H1 (cell line): ENCODE results near the gene DDX56. TPM values are rescaled to one million over a fixed set of nuclear protein-coding genes. Genes with fewer than 3 reads are reported as not detected.

Source experiments
- CTCF ChIA-PET: fragments of 300-600 bp; sonication (Branson Sonifier 250); formaldehyde crosslinking; loops from one replicate; lab custom pipeline; 2021; ENCODE audit not compliant: partially characterized antibody; lab: Charles Lee
- POLR2A ChIA-PET: fragments of 300-600 bp; sonication (Branson Sonifier 250); formaldehyde crosslinking; loops from one replicate; lab custom pipeline; 2021; ENCODE audit warnings: inconsistent platforms; ENCODE audit not compliant: partially characterized antibody; lab: Charles Lee
- DNase-seq, 2 experiments: peaks; one replicate each; pipeline versions ENCODE4 v3.0.0 to v3.0.0-alpha.2; 2010 to 2022; ENCODE audit warnings: low spot score in 2 of 2, low read depth in 1 of 2, mixed read lengths in 1 of 2
- FAIRE-seq: peaks from 2 replicates; lab custom pipeline; 2011; peaks lifted over from hg19 to GRCh38; lab: Jason Lieb, UNC
- H2AFZ ChIP-seq: 2 replicates; pipeline ENCODE4 v1.8.1; 2012; ENCODE audit warnings: low read length, inconsistent platforms
- H2AK5ac ChIP-seq: 2 replicates; pipeline ENCODE4 v1.6.1; 2013; ENCODE audit warnings: low read depth, low read length
- H2BK120ac ChIP-seq: replicated peaks from 2 replicates; pipeline ENCODE3; 2013; ENCODE audit warnings: low read depth, low read length, inconsistent platforms
- H2BK12ac ChIP-seq: 2 replicates; pipeline ENCODE4 v1.6.1; 2013; ENCODE audit warnings: low read depth, low read length
- H2BK15ac ChIP-seq: 2 replicates; pipeline ENCODE4 v1.6.1; 2013; ENCODE audit warnings: low read length
- H2BK20ac ChIP-seq: 2 replicates; pipeline ENCODE4 v1.6.1; 2013; ENCODE audit warnings: low read length
- H2BK5ac ChIP-seq: 2 replicates; pipeline ENCODE4 v1.6.1; 2013; ENCODE audit warnings: low read depth, low read length
- H3K14ac ChIP-seq: 2 replicates; pipeline ENCODE4 v1.6.1; 2013; ENCODE audit warnings: inconsistent platforms; ENCODE audit not compliant: insufficient read length
- H3K18ac ChIP-seq: 2 replicates; pipeline ENCODE4 v1.6.1; 2013; ENCODE audit warnings: low read length; ENCODE audit errors: extremely low read depth
- H3K23ac ChIP-seq: 2 replicates; pipeline ENCODE4 v1.6.1; 2013; ENCODE audit warnings: inconsistent platforms; ENCODE audit not compliant: insufficient read length
- H3K23me2 ChIP-seq: 2 replicates; pipeline ENCODE4 v1.6.1; 2013; ENCODE audit warnings: low read depth, low read length
- H3K27ac ChIP-seq: 2 replicates; pipeline ENCODE4 v1.6.1; 2011; ENCODE audit warnings: low read depth, low read length, inconsistent platforms
- H3K27me3 ChIP-seq, 4 experiments: replicated peaks in 1 of 4; 1 replicate in 1 of 4; 2 replicates in 3 of 4; pipeline versions ENCODE4 v1.6.1 to v1.8.1; 2011 to 2013; ENCODE audit warnings: low read length in 3 of 4, mild to moderate bottlenecking in 3 of 4, inconsistent platforms in 2 of 4, mixed read lengths in 2 of 4, moderate library complexity in 1 of 4; ENCODE audit not compliant: control insufficient read depth in 3 of 4, insufficient read depth in 3 of 4; ENCODE audit errors: extremely low read depth in 1 of 4
- H3K36me3 ChIP-seq, 4 experiments: 2 replicates each; pipeline versions ENCODE4 v1.6.1 to v1.8.1; 2011 to 2013; ENCODE audit warnings: mild to moderate bottlenecking in 4 of 4, low read length in 3 of 4, moderate library complexity in 2 of 4, control low read depth in 1 of 4, inconsistent platforms in 1 of 4; ENCODE audit not compliant: insufficient read depth in 4 of 4, control insufficient read depth in 2 of 4
- H3K4ac ChIP-seq: replicated peaks from 2 replicates; pipeline ENCODE3; 2013; ENCODE audit warnings: low read length, low read depth, mixed read lengths, inconsistent platforms; ENCODE audit not compliant: insufficient read length
- H3K4me1 ChIP-seq, 4 experiments: replicated peaks in 1 of 4; 1 replicate in 1 of 4; 2 replicates in 3 of 4; pipeline versions ENCODE4 v1.6.1 to v1.8.1; 2011 to 2013; ENCODE audit warnings: low read length in 3 of 4, inconsistent platforms in 2 of 4, mixed read lengths in 1 of 4; ENCODE audit not compliant: insufficient read depth in 4 of 4, control insufficient read depth in 3 of 4
- H3K4me2 ChIP-seq, 2 experiments: 2 replicates each; pipeline versions ENCODE4 v1.6.1 to v1.8.1; 2011 to 2013; ENCODE audit warnings: low read depth in 2 of 2, low read length in 2 of 2, control low read depth in 1 of 2, inconsistent platforms in 1 of 2, mild to moderate bottlenecking in 1 of 2; ENCODE audit not compliant: insufficient read depth in 1 of 2
- H3K4me3 ChIP-seq, 4 experiments: fragments of 200-600, 300-600 bp in 1 of 4; sonication (generic), shearing (Covaris generic), sonication (Bioruptor Twin) in 1 of 4; 2 replicates each; pipeline versions ENCODE4 v1.5.1 to v1.8.1; 2011 to 2016; ENCODE audit warnings: low read length in 4 of 4, low read depth in 3 of 4, control low read depth in 2 of 4, inconsistent platforms in 2 of 4, mild to moderate bottlenecking in 2 of 4, mixed read lengths in 1 of 4, moderate library complexity in 1 of 4; ENCODE audit not compliant: insufficient read depth in 2 of 4; ENCODE audit errors: extremely low read depth in 1 of 4
- H3K56ac ChIP-seq: replicated peaks from 2 replicates; pipeline ENCODE3; 2013; ENCODE audit warnings: low read depth, mild to moderate bottlenecking, mixed read lengths, low read length, inconsistent platforms; ENCODE audit not compliant: insufficient read length
- H3K79me1 ChIP-seq: 2 replicates; pipeline ENCODE4 v1.6.1; 2013; ENCODE audit warnings: low read depth, low read length, control low read depth
- H3K79me2 ChIP-seq, 2 experiments: 2 replicates each; pipeline versions ENCODE4 v1.6.1 to v1.8.1; 2012 to 2013; ENCODE audit warnings: low read length in 2 of 2, mild to moderate bottlenecking in 2 of 2, inconsistent platforms in 1 of 2; ENCODE audit not compliant: insufficient read depth in 2 of 2, control insufficient read depth in 1 of 2
- H3K9ac ChIP-seq, 4 experiments: replicated peaks in 1 of 4; 1 replicate in 1 of 4; 2 replicates in 3 of 4; pipeline versions ENCODE4 v1.6.1 to v1.8.1; 2011 to 2013; ENCODE audit warnings: low read depth in 3 of 4, low read length in 3 of 4, control low read depth in 2 of 4, mild to moderate bottlenecking in 2 of 4, moderate library complexity in 2 of 4, inconsistent platforms in 1 of 4; ENCODE audit errors: extremely low read depth in 1 of 4
- H3K9me3 ChIP-seq, 2 experiments: 2 replicates each; pipeline versions ENCODE4 v1.6.1 to v1.8.1; 2012 to 2013; ENCODE audit warnings: mild to moderate bottlenecking in 2 of 2, moderate library complexity in 2 of 2, control low read depth in 1 of 2, inconsistent platforms in 1 of 2, low read depth in 1 of 2, low read length in 1 of 2, mixed read lengths in 1 of 2; ENCODE audit not compliant: insufficient read depth in 2 of 2
- H4K20me1 ChIP-seq, 2 experiments: replicated peaks in 1 of 2; 2 replicates each; pipeline versions ENCODE3 to v1.8.1; 2011 to 2013; ENCODE audit warnings: inconsistent platforms in 2 of 2, low read length in 2 of 2, mild to moderate bottlenecking in 1 of 2; ENCODE audit not compliant: insufficient read depth in 2 of 2, control insufficient read depth in 1 of 2
- H4K5ac ChIP-seq: 2 replicates; pipeline ENCODE4 v1.6.1; 2013; ENCODE audit warnings: low read length, low read depth, mixed read lengths, inconsistent platforms; ENCODE audit not compliant: insufficient read length
- H4K8ac ChIP-seq: 2 replicates; pipeline ENCODE4 v1.8.0; 2013; ENCODE audit warnings: mild to moderate bottlenecking, moderate library complexity, low read length, inconsistent platforms; ENCODE audit not compliant: insufficient read depth; ENCODE audit errors: extremely low read depth
- H4K91ac ChIP-seq: replicated peaks from 2 replicates; pipeline ENCODE3; 2013; ENCODE audit warnings: low read length, mixed read lengths, inconsistent platforms; ENCODE audit not compliant: insufficient read length
- NRF1 ChIP-seq: IDR thresholded peaks from 2 replicates; pipeline ENCODE4 v1.6.1; 2011; ENCODE audit warnings: mild to moderate bottlenecking, low read depth, low read length, improper control_type of control experiment
- WGBS, 2 experiments: shearing (Covaris generic) in 1 of 2; methylation state at CpG; one replicate each; pipeline versions ENCODE4 v1.1.6 to v1.1.7; 2013 to 2015; ENCODE audit warnings: low lambda C conversion rate in 2 of 2, mixed read lengths in 2 of 2, inconsistent platforms in 1 of 2, low coverage in 1 of 2, missing lambda C conversion rate in 1 of 2; ENCODE audit not compliant: insufficient replicate concordance in 2 of 2, insufficient coverage in 1 of 2, insufficient read length in 1 of 2; ENCODE audit errors: extremely low coverage in 1 of 2, missing lambda C conversion rate in 1 of 2; 5-methylcytosine and 5-hydroxymethylcytosine counted together
- polyA plus RNA-seq, 7 experiments: library from polyadenylated mRNA; depleted of rRNA in 3 of 7; stranded (reverse) in 5 of 7; unstranded in 2 of 7; fragments of >200 nt in 5 of 7; fragments of 200-250 nt in 2 of 7; gene quantifications; 1 replicate in 5 of 7; 2 replicates in 1 of 7; 4 replicates in 1 of 7; pipeline versions ENCODE4 v1.2.1 to v1.2.3, GENCODE V29; 2011 to 2013; ENCODE audit warnings: missing spikeins in 2 of 7, mixed read lengths in 2 of 7
- total RNA-seq: library from RNA; stranded (reverse); fragmentation: NEBNext Ultra II Directional; extraction: Animal tissue kit (Norgen Biotek cat#: 25700); gene quantifications from 2 replicates; pipeline ENCODE4 v1.2.1, GENCODE V29; 2021
- TF ChIP-seq, protein P1 (sequence below), 3 experiments: IDR thresholded peaks; 1 replicate in 2 of 3; 2 replicates in 1 of 3; pipeline versions ENCODE4 v1.5.1 to v1.6.1; 2011; ENCODE audit warnings: low read length in 3 of 3, mild to moderate bottlenecking in 3 of 3, inconsistent platforms in 2 of 3, low read depth in 1 of 3, moderate library complexity in 1 of 3; ENCODE audit not compliant: insufficient read depth in 1 of 3; ENCODE audit errors: control extremely low read depth in 1 of 3

DDX56 gene
- total and polyA plus RNA-seq, 2 of the 8 experiments (the other 6 are each of a cell fraction or from before 2014, with no cell fraction given) = 56.9 to 81.6 TPM

DNA sequence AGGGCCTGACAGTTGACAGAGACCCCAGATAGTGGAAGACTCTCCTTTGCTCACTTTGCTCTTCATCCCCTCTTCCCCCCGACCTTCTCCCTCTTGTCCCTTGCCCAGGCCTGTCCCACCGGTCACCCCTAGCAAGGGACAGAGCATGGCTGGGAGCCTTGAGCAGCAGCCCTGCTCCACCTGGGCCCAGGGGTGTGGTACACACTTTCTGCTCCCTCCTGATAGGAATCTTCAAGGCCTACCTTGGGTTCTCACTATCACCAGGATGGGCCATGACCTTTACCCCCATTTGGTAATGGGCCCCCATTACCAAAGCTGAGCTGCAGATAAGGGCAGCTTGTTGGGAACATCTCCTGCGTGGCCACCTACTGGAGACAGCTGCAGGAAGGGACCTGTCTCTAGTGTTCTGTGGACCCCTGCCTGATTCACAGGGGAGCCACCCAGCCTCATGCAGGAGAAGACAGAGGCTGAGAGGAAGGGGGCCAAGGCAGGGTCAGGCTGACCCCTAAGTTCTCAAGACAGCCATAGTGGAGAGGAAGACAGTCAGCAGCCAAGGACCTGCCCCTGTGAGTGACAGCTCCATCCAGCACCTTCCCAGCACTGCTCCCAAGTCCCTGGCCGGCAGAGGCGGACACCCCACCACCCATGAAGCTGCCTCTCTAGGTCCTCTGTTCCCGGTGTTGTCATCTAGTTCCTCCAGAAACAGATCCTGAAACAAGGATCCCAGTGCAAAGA lies 31.7 kb downstream of the DDX56 start:
- WGBS, 2 experiments = 95% methylated on average over 6 of the region's 6 CpGs; no CpG with 5 or more reads in 1 of the 2 experiments
- Histone ChIP-seq H2BK120ac (no peak overlapping the region), H3K4ac (no peak overlapping the region), H2BK20ac (no peak overlapping the region), H4K8ac (0 out of 2 replicates have a peak overlapping the region, but pooled peaks have one; percentile 35), H3K79me1 (no peaks in the 10 kb centered on the region), H3K79me2 (no peaks in the 10 kb centered on the region), H3K4me1 (no peaks in the 10 kb centered on the region), H3K4me3 (no peak overlapping the region), H3K27me3 (no peaks in the 10 kb centered on the region), H2BK5ac (no peak overlapping the region), H3K36me3 (no peaks in the 10 kb centered on the region), H2BK15ac (no peak overlapping the region), H4K20me1 (no peaks in the 10 kb centered on the region), H3K23me2 (no peaks in the 10 kb centered on the region), H3K18ac (no peak overlapping the region), H3K23ac (no peak overlapping the region), H2BK12ac (no peak overlapping the region), H4K5ac (no peak overlapping the region), H2AFZ (no peak overlapping the region), H3K9ac (no peak overlapping the region), H2AK5ac (no peak overlapping the region), H3K9me3 (no peaks in the 10 kb centered on the region), H3K14ac (no peak overlapping the region), H3K56ac (no peak overlapping the region), H3K4me2 (no peak overlapping the region)
- ChIA-PET CTCF (interaction anchor here (0.6 to 10.0 kb wide), 6 partner anchors 7 to 193 kb away, joined by 3 to 98 read pairs (median 4); no protein-coding TSS in a partner anchor), POLR2A (interaction anchor here (0.8 kb wide), 1 partner anchor 23 kb away, joined by 3 read pairs; no protein-coding TSS in a partner anchor)
- DNase-seq (no peak), FAIRE-seq (no peak)
- TF ChIP-seq, protein P1, sequence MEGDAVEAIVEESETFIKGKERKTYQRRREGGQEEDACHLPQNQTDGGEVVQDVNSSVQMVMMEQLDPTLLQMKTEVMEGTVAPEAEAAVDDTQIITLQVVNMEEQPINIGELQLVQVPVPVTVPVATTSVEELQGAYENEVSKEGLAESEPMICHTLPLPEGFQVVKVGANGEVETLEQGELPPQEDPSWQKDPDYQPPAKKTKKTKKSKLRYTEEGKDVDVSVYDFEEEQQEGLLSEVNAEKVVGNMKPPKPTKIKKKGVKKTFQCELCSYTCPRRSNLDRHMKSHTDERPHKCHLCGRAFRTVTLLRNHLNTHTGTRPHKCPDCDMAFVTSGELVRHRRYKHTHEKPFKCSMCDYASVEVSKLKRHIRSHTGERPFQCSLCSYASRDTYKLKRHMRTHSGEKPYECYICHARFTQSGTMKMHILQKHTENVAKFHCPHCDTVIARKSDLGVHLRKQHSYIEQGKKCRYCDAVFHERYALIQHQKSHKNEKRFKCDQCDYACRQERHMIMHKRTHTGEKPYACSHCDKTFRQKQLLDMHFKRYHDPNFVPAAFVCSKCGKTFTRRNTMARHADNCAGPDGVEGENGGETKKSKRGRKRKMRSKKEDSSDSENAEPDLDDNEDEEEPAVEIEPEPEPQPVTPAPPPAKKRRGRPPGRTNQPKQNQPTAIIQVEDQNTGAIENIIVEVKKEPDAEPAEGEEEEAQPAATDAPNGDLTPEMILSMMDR (IDR thresholded peaks at IDR 0.05; ENCODE audit: control extremely low read depth in 1 of 3, insufficient read depth in 1 of 3, low read depth in 1 of 3, low read length in 3 of 3) = 0 out of 4 replicates have a peak, but pooled peaks of 1 of the 3 experiments have one; percentile 1
- TF ChIP-seq NRF1 = no peak
- TF ChIP-seq, all 59 proteins: peak for 1
- no peak overlapping the region for H3K27ac ChIP-seq
- H4K91ac ChIP-seq = peak overlapping the region; percentile 35
